ENCODE measurements around the gene PTPN23.

The PTPN23 gene

GRCh38 chr3:47404955-47405790 lies 24.4 kb downstream of the PTPN23 start:
- no peak overlapping the region for H3K27ac ChIP-seq (ENCODE audit: extremely low read depth, low read depth, low read length)
- H3K9me3 ChIP-seq (ENCODE audit: control insufficient read depth, insufficient read depth, low read depth, low read length) = no peaks in the 10 kb centered on the region
- POLR2A ChIA-PET = interaction anchor here (0.6 to 0.9 kb wide), 2 partner anchors 37 to 50 kb away, joined by 3 to 9 read pairs; no protein-coding TSS in a partner anchor
- TF ChIP-seq ZNF747 (tag by site-specific recombination; IDR thresholded peaks at IDR 0.05) = no peak
- no peak for TF ChIP-seq ZNF549 (tag by site-specific recombination; IDR thresholded peaks at IDR 0.05)
- TF ChIP-seq ZNF223 (tag by site-specific recombination; IDR thresholded peaks at IDR 0.05) = no peak
- TF ChIP-seq ZXDB (tag by site-specific recombination; IDR thresholded peaks at IDR 0.05) = no peak
- no peak for TF ChIP-seq ZBTB21 (tag by site-specific recombination; IDR thresholded peaks at IDR 0.05)
- no peak for TF ChIP-seq EGR2 (tag by site-specific recombination; IDR thresholded peaks at IDR 0.05; ENCODE audit: low read depth)
- no peak for TF ChIP-seq ZNF48 (tag by site-specific recombination; IDR thresholded peaks at IDR 0.05)
- no peak for TF ChIP-seq ZNF404 (tag by site-specific recombination; IDR thresholded peaks at IDR 0.05)
- TF ChIP-seq, protein P1, sequence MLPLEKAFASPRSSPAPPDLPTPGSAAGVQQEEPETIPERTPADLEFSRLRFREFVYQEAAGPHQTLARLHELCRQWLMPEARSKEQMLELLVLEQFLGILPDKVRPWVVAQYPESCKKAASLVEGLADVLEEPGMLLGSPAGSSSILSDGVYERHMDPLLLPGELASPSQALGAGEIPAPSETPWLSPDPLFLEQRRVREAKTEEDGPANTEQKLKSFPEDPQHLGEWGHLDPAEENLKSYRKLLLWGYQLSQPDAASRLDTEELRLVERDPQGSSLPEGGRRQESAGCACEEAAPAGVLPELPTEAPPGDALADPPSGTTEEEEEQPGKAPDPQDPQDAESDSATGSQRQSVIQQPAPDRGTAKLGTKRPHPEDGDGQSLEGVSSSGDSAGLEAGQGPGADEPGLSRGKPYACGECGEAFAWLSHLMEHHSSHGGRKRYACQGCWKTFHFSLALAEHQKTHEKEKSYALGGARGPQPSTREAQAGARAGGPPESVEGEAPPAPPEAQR (tag by site-specific recombination; IDR thresholded peaks at IDR 0.05) = no peak
- no peak for TF ChIP-seq ZNF768 (tag by site-specific recombination; IDR thresholded peaks at IDR 0.05)
- TF ChIP-seq, protein P2, sequence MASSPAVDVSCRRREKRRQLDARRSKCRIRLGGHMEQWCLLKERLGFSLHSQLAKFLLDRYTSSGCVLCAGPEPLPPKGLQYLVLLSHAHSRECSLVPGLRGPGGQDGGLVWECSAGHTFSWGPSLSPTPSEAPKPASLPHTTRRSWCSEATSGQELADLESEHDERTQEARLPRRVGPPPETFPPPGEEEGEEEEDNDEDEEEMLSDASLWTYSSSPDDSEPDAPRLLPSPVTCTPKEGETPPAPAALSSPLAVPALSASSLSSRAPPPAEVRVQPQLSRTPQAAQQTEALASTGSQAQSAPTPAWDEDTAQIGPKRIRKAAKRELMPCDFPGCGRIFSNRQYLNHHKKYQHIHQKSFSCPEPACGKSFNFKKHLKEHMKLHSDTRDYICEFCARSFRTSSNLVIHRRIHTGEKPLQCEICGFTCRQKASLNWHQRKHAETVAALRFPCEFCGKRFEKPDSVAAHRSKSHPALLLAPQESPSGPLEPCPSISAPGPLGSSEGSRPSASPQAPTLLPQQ (tag by site-specific recombination; IDR thresholded peaks at IDR 0.05) = no peak
- TF ChIP-seq ZNF324 (tag by site-specific recombination; IDR thresholded peaks at IDR 0.05) = no peak
- TF ChIP-seq ZBTB17 (tag by site-specific recombination; IDR thresholded peaks at IDR 0.05) = no peak
- H3K4me1 ChIP-seq (ENCODE audit: control insufficient read depth, insufficient read depth, low read length) = no peaks in the 10 kb centered on the region
- CTCF ChIA-PET = interaction anchor here (0.6 kb wide), 1 partner anchor 10 kb away, joined by 4 read pairs; no protein-coding TSS in a partner anchor
- H3K36me3 ChIP-seq (ENCODE audit: control insufficient read depth in 2 of 2, insufficient read depth in 1 of 2, low read length in 2 of 2) = peaks cover 0 to 41% of the 10 kb centered on the region in 2 experiments; a peak in 2 of 3 replicates
- H3K4me3 ChIP-seq (ENCODE audit: low read depth, low read length) = no peak overlapping the region

GRCh38 chr3:47405820-47406761 lies 25.3 kb downstream of the PTPN23 start:
- CTCF ChIA-PET = interaction anchor here (0.6 to 1.5 kb wide), 4 partner anchors 11 to 275 kb away, joined by 3 to 13 read pairs (median 4); no protein-coding TSS in a partner anchor
- Histone ChIP-seq H3K9me3 (ENCODE audit: control insufficient read depth, insufficient read depth, low read depth, low read length) (no peaks in the 10 kb centered on the region), H3K4me3 (ENCODE audit: low read depth, low read length) (no peak overlapping the region), H3K27ac (ENCODE audit: extremely low read depth, low read depth, low read length) (no peak overlapping the region), H3K4me1 (ENCODE audit: control insufficient read depth, insufficient read depth, low read length) (no peaks in the 10 kb centered on the region), H3K36me3 (ENCODE audit: control insufficient read depth in 2 of 2, insufficient read depth in 1 of 2, low read length in 2 of 2) (peaks cover 0 to 43% of the 10 kb centered on the region in 2 experiments; a peak in 2 of 3 replicates)
- POLR2A ChIA-PET = interaction anchor here (1.3 kb wide), 1 partner anchor 26 kb away, joined by 3 read pairs; the partner anchor contains the start of gene PTPN23
- TF ChIP-seq KLF16 (tag by site-specific recombination; IDR thresholded peaks at IDR 0.05) = no peak
- TF ChIP-seq, protein P1 (tag by site-specific recombination; IDR thresholded peaks at IDR 0.05) = no peak
- no peak for TF ChIP-seq SCRT2 (tag by site-specific recombination; IDR thresholded peaks at IDR 0.05)
- peak; percentile 50; the same call in 1 of the 2 replicates for TF ChIP-seq KLF1 (tag by site-specific recombination; IDR thresholded peaks at IDR 0.05)
